Measurements from ENCODE around the gene CRAMP1.

CRAMP1 gene

DNA sequence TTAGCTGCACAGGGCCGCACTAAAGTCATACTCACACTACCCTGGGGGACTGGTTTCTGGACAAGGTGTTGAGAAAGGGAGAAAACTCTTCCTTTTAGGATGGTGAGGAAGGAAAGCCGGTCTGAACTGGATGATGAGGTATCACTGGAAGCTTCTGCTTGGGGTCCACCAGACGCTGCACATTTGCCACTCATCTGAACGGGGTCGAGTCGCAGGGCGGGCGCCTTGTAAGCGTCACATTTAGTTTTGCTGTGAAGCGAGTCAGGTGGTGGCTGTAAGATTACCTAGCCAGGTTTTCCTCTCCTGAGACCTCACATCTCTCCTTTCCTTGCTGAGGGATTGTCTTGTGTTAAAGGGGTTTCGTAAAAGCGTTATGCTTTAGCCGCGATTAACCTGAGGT is 68.2 kb downstream of the CRAMP1 start:
- no peaks in the 10 kb centered on the region for H3K9me3 Mint-ChIP-seq
- peak overlapping the region; percentile 52 to 74 (median 67) for H3K4me3 Mint-ChIP-seq
- peak overlapping the region in 1 of 3 experiments; percentile 38 for H3K27ac Mint-ChIP-seq
- peaks cover 3% of the 10 kb centered on the region for H3K27me3 Mint-ChIP-seq (ENCODE audit: low read depth)
- H3K4me1 Mint-ChIP-seq = peaks cover 7% of the 10 kb centered on the region
- H3K36me3 Mint-ChIP-seq (ENCODE audit: low read depth) = peaks cover 27% of the 10 kb centered on the region
- TF ChIP-seq, protein P1, sequence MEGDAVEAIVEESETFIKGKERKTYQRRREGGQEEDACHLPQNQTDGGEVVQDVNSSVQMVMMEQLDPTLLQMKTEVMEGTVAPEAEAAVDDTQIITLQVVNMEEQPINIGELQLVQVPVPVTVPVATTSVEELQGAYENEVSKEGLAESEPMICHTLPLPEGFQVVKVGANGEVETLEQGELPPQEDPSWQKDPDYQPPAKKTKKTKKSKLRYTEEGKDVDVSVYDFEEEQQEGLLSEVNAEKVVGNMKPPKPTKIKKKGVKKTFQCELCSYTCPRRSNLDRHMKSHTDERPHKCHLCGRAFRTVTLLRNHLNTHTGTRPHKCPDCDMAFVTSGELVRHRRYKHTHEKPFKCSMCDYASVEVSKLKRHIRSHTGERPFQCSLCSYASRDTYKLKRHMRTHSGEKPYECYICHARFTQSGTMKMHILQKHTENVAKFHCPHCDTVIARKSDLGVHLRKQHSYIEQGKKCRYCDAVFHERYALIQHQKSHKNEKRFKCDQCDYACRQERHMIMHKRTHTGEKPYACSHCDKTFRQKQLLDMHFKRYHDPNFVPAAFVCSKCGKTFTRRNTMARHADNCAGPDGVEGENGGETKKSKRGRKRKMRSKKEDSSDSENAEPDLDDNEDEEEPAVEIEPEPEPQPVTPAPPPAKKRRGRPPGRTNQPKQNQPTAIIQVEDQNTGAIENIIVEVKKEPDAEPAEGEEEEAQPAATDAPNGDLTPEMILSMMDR (IDR thresholded peaks at IDR 0.05; ENCODE audit: unreplicated experiment in 3 of 3) = no peak

DNA sequence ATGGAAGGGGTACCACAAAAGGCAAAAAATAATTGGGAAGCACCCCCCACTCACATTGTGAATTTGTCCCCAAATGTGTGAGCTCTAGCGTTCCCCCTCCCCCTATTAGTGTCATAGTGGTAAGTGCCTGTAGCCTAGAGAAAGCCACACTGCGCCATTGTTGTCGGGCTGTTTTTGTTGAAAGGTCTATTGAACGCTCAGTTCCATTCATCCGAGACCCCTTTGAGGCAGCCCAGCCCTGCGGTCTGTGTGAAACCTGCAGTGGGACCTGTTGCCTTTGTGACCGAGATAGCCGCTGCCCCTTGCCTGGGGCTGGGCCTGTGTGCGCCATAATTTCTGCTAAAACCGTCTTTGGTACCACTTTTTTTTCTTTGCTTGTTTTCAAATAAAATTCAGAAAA is 68.9 kb downstream of the CRAMP1 start:
- peaks cover 7% of the 10 kb centered on the region for H3K4me1 Mint-ChIP-seq
- H3K4me3 Mint-ChIP-seq = peak overlapping the region; percentile 52 to 74 (median 67)
- peaks cover 3% of the 10 kb centered on the region for H3K27me3 Mint-ChIP-seq (ENCODE audit: low read depth)
- peak overlapping the region in 1 of 3 experiments; percentile 14 for H3K27ac Mint-ChIP-seq
- TF ChIP-seq, protein P1 (IDR thresholded peaks at IDR 0.05; ENCODE audit: unreplicated experiment in 3 of 3) = no peak
- H3K36me3 Mint-ChIP-seq (ENCODE audit: low read depth) = peaks cover 26% of the 10 kb centered on the region
- no peaks in the 10 kb centered on the region for H3K9me3 Mint-ChIP-seq

DNA sequence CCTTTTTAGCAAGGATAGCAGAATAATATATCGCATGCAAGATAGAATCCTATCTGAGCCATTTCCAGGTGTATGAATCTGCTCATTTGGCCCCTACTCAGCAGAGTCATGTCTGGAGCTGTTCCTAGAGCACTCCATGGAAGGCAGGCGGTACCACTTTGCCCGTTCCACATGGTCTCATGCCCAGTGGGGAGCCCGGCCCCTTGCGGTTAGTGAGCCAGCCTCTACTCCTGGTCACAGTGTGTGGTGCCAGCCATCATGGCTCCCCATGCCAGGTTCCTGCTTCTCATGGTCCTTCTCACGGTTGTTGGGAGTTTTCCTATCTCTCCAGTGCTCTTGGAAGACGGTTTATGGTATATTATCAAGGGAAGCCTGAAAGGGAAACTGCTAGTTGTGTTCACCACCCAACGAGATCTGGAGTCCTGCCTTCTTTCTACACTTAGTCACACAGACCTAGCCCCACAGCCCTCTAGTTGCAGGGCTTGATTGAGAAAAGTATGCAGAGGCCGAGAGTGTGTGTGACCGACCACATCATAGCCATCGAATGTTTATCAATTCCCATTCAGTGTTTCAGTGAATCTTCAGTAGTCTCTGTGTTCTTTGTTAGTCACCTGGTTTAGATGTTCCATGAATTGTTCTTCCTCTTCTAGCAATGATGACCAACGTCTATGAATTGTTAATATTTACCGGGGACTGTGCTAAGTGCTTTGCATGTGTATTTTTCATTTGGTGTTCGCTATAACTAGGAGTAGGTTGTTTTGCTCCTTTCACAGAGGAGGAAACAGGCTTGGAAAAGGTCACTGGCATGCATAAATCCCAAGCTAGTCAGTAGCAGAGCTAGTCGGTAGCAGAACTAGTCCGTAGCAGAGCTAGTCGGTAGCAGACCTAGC is 75.5 kb downstream of the CRAMP1 start:
- Mint-ChIP-seq H3K9me3 (no peaks in the 10 kb centered on the region), H3K4me1 (no peaks in the 10 kb centered on the region), H3K36me3 (ENCODE audit: low read depth) (peaks cover 65% of the 10 kb centered on the region), H3K4me3 (no peak overlapping the region), H3K27me3 (ENCODE audit: low read depth) (no peaks in the 10 kb centered on the region), H3K27ac (peak overlapping the region in 1 of 3 experiments; percentile 20)
- TF ChIP-seq, protein P1 (IDR thresholded peaks at IDR 0.05; ENCODE audit: unreplicated experiment in 3 of 3) = no peak

DNA sequence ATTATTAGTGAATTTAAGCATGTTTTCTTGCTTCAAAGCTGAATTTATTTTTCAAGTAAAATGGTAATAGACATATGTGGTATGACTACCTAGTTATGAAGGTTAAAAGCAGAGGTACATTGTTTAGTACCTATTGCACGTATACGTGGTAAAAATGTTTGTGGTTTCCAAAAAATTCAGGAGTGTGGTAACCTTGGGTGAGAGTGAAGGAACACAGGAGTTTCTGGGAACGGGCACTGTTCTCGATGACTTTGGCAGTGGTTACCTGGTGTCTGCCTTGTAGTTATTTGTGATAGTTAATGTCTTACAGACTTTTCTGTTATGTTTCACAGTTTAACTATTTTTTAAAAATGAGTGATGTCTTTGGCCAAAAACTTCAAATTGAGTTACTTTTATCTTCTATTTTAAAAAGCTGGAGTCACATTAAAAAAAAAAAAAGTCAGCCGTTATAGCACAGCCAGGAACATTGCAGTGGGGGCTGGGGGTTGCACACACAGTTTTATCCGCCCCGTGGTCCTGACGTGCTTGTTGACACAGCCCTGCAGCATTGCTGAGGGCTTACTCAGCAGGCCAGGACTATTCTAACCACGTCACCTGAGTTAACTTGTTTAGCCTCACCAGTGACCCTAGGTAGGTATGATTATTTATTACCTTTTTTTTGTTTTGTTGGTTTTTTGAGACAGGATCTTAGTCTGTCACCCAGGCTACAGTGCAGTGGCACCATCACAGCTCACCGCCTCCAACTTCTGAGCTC is 76.8 kb downstream of the CRAMP1 start:
- Mint-ChIP-seq H3K27ac (peak overlapping the region in 2 of 3 experiments; percentile 33 to 71), H3K9me3 (no peaks in the 10 kb centered on the region), H3K4me1 (no peaks in the 10 kb centered on the region), H3K4me3 (no peak overlapping the region), H3K27me3 (ENCODE audit: low read depth) (no peaks in the 10 kb centered on the region), H3K36me3 (ENCODE audit: low read depth) (peaks cover 72% of the 10 kb centered on the region)
- TF ChIP-seq, protein P1 (IDR thresholded peaks at IDR 0.05; ENCODE audit: unreplicated experiment in 3 of 3) = no peak

DNA sequence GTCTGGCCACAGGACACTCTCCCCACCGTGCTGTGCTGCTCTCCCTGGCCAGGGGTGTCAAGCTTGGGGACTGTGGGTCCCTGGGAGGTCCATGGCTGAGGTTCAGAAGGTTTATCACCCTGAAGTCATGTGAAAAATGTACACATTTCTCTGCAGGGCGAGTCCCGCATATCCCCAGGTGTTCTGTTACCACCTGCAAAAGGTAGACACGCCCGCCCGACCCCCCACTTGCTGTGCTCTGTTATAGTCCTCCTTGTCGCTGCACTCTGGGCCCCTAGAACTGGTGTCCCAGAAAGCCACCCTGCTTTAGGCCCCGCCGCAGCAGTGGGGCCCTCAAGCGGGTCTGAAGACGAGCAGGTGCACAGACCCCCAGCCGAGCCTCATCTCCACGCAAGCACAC is 77.7 kb downstream of the CRAMP1 start:
- no peak overlapping the region for H3K4me3 Mint-ChIP-seq
- TF ChIP-seq, protein P1 (IDR thresholded peaks at IDR 0.05; ENCODE audit: unreplicated experiment in 3 of 3) = no peak
- no peaks in the 10 kb centered on the region for H3K4me1 Mint-ChIP-seq
- H3K27ac Mint-ChIP-seq = peak overlapping the region in 1 of 3 experiments; percentile 34
- no peaks in the 10 kb centered on the region for H3K9me3 Mint-ChIP-seq
- no peaks in the 10 kb centered on the region for H3K27me3 Mint-ChIP-seq (ENCODE audit: low read depth)
- H3K36me3 Mint-ChIP-seq (ENCODE audit: low read depth) = peaks cover 78% of the 10 kb centered on the region
